GM18505 (cell line): ENCODE data around the gene EMX2.
"Not testable (repeated sequence)": the region's sequence is repeated elsewhere in the genome, so short reads cannot be mapped to it uniquely, and the experiment has no call there.

ENCODE experiments used
- ATAC-seq: cut with Tn5 transposase; IDR thresholded peaks from one replicate; pipeline ENCODE4 v1.9.1; 2021; ENCODE audit not compliant: unreplicated experiment
- POLR2A ChIP-seq: IDR thresholded peaks from 4 replicates; pipeline ENCODE4 v1.6.1; 2011; ENCODE audit warnings: borderline replicate concordance; ENCODE audit not compliant: insufficient read depth, insufficient read length; ENCODE audit errors: extremely low read depth

The EMX2 gene

DNA sequence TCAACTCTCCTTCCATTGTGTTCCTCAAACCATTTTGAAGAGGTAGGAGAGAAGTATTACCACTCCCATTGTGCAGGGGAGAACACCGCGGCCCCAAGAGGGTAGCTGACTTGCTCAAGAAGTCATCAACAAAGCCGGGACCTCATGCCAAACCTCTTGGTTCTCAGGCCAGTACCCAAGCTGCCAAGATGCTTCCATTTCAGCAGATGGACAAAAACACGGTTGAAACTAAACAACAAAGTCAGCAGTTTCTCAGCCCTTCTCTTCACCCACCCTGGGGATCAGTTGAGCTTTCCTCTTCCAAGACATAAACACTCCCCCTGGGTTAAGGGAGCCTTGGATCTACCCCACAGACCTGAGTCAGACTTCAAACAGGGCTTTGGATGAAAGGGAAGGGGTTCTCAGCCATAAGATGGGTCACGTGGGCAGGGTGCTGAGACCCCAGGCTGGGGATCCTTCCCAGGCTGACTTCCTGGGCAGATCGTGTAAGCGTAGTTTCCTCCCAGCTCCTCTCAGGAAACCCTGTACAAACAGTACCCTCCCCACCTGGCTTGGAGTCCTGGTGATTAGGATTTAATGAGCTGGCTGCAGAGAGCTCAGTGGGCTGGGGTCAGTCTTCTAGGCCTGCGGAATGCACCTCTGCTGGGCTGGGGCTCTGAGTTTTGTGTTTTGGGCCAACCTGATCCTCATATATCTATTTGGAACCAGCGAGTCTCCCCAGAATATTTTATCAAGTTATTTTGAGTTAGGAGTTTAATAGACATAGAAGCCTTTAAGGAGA, 27.3 kb downstream of the EMX2 start:
- no peak for TF ChIP-seq POLR2A
- ATAC-seq = no peak

DNA sequence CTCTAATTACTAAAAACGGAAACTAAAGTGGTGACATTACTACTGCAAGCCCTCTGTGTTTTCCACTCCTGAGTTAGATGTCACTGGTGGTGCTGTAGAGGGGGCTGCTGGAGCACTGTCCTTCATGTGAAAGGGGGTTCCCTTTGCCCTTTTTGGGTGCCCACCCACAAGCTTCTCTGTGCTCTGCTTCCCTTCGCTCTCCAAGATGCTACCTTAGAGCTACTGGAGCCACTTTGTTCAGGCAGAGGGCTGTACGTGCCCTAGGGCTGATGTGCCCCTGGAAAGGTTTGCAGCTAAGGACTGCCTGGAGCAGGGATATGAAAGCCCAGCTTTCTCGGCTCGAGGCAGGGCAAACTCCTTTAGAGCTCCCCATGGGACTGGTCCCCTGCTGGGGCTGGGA, 28.3 kb downstream of the EMX2 start:
- no peak for TF ChIP-seq POLR2A
- ATAC-seq = no peak

DNA sequence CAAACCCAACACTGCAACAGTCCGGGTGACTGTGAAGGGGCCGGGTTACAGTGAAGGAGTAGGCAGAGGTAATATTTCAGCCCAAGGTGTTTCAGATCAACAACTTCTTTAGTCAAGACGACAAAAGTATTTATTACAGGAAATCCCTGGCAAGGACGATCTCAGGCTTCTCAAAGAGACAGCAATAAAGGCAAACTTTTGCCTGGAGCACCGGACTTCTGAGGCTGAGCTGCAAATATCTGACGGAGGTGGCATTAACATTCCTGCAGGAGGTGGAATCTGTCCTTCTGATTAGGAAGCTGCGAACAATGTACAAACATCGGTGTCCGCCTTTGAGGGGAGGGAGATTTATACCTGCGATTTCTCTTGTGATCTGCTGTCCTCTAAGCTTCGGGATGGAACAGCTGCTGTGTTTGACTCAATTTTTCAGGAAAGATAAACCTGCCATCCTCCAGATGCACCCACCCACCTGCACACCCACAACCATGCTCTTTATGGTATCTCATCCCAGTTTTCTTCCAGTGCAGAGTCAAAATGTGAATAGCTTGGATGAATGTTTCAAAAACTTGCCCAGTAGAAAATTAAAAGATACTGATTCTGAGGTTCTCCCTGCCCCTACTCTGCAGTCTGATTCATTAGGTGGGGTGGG, 32.1 kb downstream of the EMX2 start:
- ATAC-seq = no peak
- no peak for TF ChIP-seq POLR2A

DNA sequence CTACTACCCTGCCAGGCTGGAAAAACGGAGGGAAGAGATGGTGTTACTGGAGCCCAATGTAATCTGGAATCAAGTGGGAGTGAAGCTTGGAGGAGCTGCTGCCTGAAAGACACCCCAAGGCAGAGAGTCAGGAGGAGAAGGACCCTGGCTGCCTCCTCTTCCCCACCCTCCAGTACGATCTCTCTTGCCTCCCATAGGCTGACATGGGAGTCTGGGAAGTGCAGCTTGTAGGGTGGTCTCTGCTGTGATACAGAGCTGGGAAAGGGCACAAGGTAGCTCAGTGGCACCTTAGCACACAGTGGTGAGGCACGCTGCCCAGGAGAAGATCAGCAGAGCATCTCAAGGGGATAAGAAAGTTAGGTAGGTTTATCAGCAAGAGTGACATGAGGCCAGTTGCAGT, 35.9 kb downstream of the EMX2 start:
- ATAC-seq = no peak
- no peak for TF ChIP-seq POLR2A

DNA sequence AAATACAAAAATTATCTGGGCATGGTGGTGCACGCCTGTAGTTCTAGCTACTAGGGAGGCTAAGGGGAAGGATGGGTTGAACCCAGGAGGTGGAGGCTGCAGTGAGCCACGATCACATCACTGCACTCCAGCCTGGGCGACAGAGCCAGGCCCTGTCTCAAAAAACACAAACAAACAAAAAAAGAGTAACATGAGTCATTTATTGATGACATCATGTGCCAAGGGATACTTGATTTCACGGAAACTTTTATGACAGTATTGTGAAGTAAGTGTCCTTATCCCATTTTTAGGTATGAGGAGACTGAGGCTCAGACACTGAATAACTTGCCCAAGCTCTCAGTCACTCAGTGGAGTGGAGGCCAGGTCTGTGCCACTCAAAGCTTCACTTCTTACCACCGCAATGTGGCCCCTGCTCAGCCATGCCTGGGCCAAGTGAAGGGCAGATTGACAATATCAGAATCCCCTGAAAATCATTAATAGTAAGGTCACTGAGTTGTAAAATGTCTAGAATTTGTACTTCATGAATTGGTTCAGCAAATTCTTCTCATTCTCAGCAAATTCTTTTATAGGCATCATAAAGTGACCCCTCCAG, 36.5 kb downstream of the EMX2 start:
- TF ChIP-seq POLR2A = no peak
- no peak for ATAC-seq

DNA sequence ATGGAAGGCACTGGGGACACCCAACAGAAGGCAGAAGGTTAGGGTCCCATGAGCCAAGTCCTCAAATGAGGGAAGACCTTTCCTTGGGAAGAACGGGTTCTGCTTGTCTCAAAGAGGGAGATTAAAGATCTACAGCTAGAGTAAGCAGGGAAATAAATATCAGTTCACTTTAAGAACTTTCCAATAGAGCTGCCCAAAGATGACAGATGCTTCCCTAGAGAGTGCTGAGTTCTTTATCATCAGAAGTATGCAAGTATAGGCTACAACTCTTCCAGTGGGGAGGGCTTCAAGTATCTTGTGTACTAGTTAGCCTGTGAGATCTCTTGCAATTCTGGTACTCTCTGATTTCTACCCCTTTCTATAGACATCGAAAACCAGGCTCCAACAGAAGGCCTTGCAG, 39.4 kb downstream of the EMX2 start:
- TF ChIP-seq POLR2A = no peak
- no peak for ATAC-seq

DNA sequence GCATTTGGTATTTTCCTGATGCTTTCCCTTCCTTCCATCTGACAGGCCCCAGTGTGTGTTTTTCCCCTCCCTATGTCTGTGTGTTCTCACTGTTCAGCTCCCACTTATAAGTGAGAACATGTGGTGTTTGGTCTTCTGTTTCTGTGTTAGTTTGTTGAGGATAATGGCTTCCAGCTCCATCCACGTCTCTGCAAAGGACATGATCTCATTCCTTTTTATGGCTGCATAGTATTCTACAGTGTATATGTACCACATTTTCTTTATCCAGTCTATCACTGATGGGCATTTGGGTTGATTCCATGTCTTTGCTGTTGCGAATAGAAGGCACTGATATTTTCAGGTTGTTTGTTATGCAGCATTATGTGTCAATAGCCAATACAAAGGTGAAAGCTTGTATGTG, 42.3 kb downstream of the EMX2 start:
- not testable (repeated sequence) for ATAC-seq

DNA sequence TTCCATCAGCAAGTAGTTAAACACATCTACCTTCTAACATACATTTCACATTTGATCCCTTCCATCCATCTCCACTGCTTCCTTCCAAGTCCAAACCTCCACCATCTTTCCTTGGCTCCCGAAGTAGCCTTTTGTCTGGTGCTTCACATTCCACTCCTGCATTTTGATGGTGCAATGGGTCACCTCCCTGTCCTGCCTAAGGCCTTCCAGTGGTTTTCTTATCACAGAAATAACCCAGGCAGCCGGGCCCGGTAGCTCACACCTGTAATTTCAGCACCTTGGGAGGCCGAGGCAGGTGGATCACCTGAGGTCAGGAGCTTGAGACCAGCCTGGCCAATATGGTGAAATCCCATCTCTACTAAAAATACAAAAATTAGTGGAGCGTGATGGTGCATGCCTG, 44.5 kb downstream of the EMX2 start:
- ATAC-seq = no peak
- no peak for TF ChIP-seq POLR2A

DNA sequence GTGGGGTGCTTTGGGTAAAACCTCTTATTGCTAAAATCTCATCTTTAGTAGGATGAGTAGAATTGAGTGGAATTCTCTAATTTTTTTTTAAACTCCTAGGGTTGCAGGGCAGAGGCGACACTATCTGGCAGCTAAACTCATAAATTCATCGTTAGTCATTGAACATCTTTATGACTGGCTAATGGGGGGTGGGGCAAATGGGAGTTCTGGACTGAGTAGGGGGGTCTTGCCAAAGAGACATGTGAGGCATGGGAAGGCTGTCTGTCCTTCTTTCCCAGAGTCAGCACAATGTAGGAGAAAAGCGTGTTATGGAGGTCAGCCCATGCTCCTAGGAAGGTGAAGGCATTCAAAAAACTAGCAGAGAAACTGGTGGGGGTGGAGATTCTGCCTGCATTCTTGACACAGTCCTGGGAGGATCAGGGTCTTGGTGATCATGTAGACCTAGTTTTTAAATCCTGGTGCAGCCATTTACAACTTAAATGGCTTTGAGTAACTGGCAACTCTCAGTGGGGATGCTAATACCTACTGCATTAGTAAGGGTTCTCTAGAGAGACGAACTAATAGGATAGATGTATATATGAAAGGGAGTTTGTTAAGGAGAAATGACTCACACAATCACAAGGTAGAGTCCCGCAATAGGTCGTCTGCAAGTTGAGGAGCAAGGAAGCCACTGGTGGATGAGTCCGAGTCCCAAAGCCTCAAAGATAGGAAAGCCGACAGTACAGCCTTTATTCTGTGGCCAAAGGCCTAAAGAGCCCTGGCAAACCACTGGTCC, 47.7 kb downstream of the EMX2 start:
- ATAC-seq = no peak
- TF ChIP-seq POLR2A = no peak

DNA sequence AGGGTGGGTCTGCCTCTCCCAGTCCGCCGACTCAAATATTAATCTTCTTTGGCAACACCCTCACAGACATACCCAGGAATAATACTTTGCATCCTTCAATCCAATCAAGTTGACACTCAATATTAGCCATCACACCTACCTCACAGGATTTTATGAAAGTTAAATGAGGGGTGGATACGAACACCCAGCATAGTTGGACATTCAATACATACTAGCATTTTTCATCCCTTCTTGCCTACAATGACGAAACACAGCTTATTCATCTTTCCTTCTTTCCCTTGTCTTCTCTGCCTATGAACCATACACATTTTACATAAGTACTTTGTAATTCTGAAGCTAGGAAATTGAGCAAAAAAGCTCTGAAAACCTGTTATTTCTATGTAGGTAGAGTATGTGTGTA, 48.5 kb downstream of the EMX2 start:
- ATAC-seq = no peak
- TF ChIP-seq POLR2A = no peak

DNA sequence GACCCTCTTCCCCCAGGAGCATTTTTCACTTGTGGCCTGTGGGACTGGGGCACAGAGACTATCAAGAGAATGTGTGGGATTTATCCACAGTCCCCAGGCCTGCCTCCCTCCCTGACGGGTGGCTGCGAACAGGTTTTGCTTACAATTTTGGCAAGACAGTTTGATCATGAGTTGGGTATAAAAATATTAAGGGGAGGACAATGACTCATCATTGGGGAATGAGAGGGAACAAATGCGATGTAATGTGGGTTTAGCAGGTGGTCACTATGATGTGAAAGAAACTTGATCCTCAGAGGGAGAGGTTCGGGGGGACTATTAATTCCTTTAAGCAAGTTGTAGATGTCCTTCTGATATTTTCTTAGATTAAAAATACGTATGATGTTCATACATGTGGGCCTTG, 52.2 kb downstream of the EMX2 start:
- no peak for TF ChIP-seq POLR2A
- no peak for ATAC-seq

DNA sequence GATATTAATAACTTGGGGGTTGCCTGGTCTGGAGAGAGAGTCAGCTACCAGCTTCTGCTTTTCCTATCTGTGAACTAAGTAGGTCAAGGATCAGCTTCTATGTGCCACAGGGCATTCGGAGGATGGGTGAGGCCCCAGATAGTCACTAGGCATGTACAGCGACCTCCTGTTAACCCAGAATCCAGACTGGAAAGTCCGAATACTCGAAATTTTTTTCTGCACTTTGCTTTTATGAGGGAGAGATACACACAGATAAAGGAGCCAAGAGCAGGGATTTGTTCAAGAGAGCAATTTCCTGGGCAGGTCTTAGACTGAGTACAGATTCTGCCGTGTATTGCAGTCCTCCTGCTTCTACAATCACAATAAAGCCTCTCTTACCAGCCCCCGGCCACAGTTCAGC, 54.2 kb downstream of the EMX2 start:
- TF ChIP-seq POLR2A = no peak
- no peak for ATAC-seq

DNA sequence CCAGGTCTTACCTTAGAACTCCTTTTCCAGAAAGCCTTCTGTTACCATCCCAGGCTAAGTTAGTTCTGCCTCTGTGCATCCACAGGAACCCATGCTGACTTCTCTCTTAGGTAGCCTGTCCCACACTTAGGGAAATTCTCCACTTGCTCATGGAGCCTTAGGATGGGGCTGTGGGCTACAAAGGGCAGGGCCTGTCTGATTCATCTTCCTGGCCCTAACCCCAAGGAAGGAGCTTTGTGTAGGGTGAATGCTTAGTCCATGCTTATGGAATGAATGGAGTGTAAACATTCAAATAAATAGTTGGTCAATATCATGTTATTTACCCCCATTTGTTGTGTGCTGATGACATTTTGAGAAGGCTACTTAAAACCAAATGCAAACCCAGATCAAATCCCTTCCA, 54.7 kb downstream of the EMX2 start:
- no peak for ATAC-seq
- TF ChIP-seq POLR2A = no peak
